ENCODE results near the gene TRIM66.
A peak's percentile ranks its signal among the peaks of the same experiment; 100 is the strongest.

The TRIM66 gene

DNA sequence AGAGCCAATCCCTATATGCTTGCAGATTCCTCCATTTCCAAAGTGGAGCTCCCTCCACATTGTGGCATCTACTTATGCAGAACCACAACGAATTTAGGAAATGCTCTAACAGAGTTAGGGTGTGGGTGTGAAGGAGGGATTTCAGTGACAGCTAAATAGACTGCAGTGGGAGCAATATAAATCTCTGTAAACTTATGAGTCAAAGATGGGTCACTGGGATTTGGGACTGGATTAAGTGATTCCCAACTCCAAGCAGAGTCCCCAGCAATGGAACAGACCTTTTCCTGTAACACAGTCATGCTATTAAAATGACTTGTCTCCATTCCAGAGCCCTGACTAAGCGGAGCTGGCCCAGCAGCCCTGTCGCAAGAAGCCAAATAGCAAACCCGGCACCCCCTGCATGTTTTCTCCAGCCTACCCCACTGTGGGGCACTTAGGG, 36.8 kb upstream of the TRIM66 start:
- Histone ChIP-seq H3K36me3 (ENCODE audit: insufficient read depth, low read length) (no peaks in the 10 kb centered on the region), H3K27ac (no peak overlapping the region), H3K4me3 (no peak overlapping the region), H3K9ac (ENCODE audit: insufficient read length) (peak overlapping the region; percentile 10), H3K9me3 (ENCODE audit: low read depth, low read length) (no peaks in the 10 kb centered on the region)
- TF ChIP-seq FOXP2 (optimal IDR thresholded peaks at IDR 0.05; ENCODE audit: control extremely low read depth, extremely low read length, insufficient read depth) = no peak
- no peak for TF ChIP-seq POLR2AphosphoS5 (IDR thresholded peaks at IDR 0.05; ENCODE audit: borderline replicate concordance, low read depth, low read length)
- no peak for TF ChIP-seq EZH2 (IDR thresholded peaks at IDR 0.05)
- DNase-seq (ENCODE audit: low read depth, low spot score) = no peak

DNA sequence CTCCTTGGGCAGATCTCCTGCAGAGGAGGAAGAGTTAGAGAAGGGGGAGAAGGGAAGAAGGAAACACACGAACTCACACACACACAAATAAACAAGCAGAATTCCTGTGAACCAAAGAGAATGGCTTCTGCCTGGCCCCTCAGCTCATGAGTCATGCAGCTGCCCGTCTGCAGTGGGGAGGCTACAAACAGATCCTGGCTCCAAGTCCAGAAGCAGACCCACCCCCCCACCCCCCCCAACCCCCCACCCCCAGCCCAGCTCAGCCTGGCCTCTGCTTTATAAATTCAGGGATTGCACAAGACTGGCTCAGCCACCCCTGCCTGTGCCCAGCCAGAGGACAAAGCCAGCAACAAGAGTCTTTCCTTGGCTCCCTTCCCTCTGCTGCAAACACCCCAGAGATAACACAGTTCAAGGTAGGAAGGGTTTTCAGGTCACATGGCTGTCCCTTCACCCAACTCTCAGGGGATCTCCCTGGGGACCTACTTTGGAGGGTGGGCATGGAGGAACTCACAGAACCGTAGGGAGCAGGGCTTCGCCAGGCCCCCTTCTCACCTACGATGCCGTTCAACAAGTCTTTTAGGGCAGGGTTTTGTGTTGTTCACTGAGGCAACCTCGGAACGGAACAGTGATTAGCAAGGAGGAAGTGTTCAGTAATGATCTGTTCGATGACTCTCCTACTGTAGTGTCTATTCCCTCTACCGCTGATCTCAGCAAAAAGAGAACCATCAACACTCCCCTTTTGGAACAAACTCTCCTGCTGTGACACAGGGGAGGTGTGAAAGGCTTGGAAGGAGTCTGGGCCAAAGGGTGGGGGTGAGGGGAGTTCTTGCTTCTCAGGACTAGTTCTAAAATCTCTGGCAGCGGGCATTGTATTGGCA, 35.6 kb upstream of the TRIM66 start:
- Histone ChIP-seq H3K9me3 (ENCODE audit: low read depth, low read length) (no peaks in the 10 kb centered on the region), H3K36me3 (ENCODE audit: insufficient read depth, low read length) (no peaks in the 10 kb centered on the region), H3K4me3 (peak overlapping the region; percentile 15; the same call in 1 of the 2 replicates), H3K27ac (peak overlapping the region; percentile 57), H3K9ac (ENCODE audit: insufficient read length) (peak overlapping the region; percentile 47)
- no peak for DNase-seq (ENCODE audit: low read depth, low spot score)
- TF ChIP-seq EZH2 (IDR thresholded peaks at IDR 0.05) (no peak), POLR2AphosphoS5 (IDR thresholded peaks at IDR 0.05; ENCODE audit: borderline replicate concordance, low read depth, low read length) (no peak), FOXP2 (optimal IDR thresholded peaks at IDR 0.05; ENCODE audit: control extremely low read depth, extremely low read length, insufficient read depth) (no peak)

DNA sequence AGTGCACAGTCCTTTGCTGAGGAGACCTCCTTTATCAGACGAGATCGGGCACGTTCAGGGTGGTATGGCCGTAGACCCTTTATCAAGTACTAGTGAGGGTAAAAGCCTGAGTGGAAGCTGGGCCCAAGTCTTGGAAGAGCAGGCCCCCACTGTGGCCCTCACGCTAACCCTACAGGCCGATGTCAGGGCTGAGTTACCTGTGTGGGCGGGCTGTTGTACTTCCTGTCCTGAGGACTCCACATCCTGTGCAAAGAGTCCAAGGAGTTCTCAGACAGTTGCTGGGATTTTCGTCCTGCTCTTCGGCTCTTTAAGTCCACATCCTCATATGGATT, 35.0 kb upstream of the TRIM66 start:
- TF ChIP-seq POLR2AphosphoS5 (IDR thresholded peaks at IDR 0.05; ENCODE audit: borderline replicate concordance, low read depth, low read length) = no peak
- no peak for TF ChIP-seq EZH2 (IDR thresholded peaks at IDR 0.05)
- no peak for TF ChIP-seq FOXP2 (optimal IDR thresholded peaks at IDR 0.05; ENCODE audit: control extremely low read depth, extremely low read length, insufficient read depth)
- H3K4me3 ChIP-seq = no peak overlapping the region
- DNase-seq (ENCODE audit: low read depth, low spot score) = no peak
- H3K9ac ChIP-seq (ENCODE audit: insufficient read length) = no peak overlapping the region
- no peak overlapping the region for H3K27ac ChIP-seq
- no peaks in the 10 kb centered on the region for H3K36me3 ChIP-seq (ENCODE audit: insufficient read depth, low read length)
- no peaks in the 10 kb centered on the region for H3K9me3 ChIP-seq (ENCODE audit: low read depth, low read length)

DNA sequence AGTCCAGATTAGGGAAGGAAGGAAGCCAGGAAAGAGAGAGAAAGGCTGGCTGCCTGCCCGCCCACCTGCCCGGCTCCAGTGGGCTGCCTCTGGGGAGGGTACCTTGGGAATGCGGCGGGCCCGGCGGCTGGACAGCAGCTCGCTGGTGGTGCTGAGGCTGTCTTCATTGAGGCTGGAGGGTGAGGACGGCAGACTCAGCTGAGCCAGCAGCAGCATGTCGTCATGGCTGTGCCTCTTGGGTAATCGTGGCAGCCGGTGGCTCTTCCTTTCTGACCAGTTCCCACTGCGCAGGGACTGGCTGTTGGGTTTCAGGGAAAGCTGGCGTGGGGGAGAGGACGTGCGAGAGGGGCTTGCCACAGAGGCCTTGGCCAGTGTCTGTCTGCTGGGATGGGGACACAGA, 33.0 kb upstream of the TRIM66 start:
- DNase-seq (ENCODE audit: low read depth, low spot score) = no peak
- no peak overlapping the region for H3K4me3 ChIP-seq
- H3K27ac ChIP-seq = no peak overlapping the region
- H3K9ac ChIP-seq (ENCODE audit: insufficient read length) = no peak overlapping the region
- TF ChIP-seq POLR2AphosphoS5 (IDR thresholded peaks at IDR 0.05; ENCODE audit: borderline replicate concordance, low read depth, low read length) (no peak), EZH2 (IDR thresholded peaks at IDR 0.05) (no peak), FOXP2 (optimal IDR thresholded peaks at IDR 0.05; ENCODE audit: control extremely low read depth, extremely low read length, insufficient read depth) (no peak)
- H3K9me3 ChIP-seq (ENCODE audit: low read depth, low read length) = no peaks in the 10 kb centered on the region
- no peaks in the 10 kb centered on the region for H3K36me3 ChIP-seq (ENCODE audit: insufficient read depth, low read length)

DNA sequence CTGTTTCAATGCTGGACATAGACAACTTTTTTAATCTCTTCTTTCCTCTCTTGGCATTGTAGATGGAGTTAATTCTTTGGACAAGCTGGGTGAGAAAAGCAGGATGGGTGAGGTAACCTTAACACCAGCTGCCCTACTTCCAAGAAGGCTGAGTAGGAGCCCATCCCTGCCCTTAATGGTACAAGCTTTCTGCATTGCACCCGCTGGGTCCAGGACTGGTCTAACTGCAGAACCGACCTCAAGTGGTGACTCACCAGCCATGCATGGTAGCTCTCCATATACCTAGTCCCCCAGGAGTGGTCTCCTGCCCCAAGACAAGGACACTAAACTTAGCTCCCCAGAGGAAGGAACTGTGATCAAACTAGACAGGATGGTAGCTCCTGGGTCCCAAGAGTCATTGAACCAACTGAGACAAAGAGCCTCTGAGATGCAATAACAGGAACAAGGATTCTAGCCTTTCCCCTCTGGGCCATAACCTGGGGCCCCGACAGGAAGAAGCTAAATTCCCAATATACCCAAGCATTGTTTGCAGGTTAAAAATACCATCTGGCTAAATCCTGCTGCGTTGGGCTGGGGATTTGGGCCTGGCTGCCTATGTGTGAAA, 32.3 kb upstream of the TRIM66 start:
- H3K27ac ChIP-seq = no peak overlapping the region
- H3K4me3 ChIP-seq = no peak overlapping the region
- no peaks in the 10 kb centered on the region for H3K9me3 ChIP-seq (ENCODE audit: low read depth, low read length)
- H3K36me3 ChIP-seq (ENCODE audit: insufficient read depth, low read length) = no peaks in the 10 kb centered on the region
- no peak for DNase-seq (ENCODE audit: low read depth, low spot score)
- no peak overlapping the region for H3K9ac ChIP-seq (ENCODE audit: insufficient read length)
- TF ChIP-seq FOXP2 (optimal IDR thresholded peaks at IDR 0.05; ENCODE audit: control extremely low read depth, extremely low read length, insufficient read depth) (no peak), EZH2 (IDR thresholded peaks at IDR 0.05) (no peak), POLR2AphosphoS5 (IDR thresholded peaks at IDR 0.05; ENCODE audit: borderline replicate concordance, low read depth, low read length) (no peak)

DNA sequence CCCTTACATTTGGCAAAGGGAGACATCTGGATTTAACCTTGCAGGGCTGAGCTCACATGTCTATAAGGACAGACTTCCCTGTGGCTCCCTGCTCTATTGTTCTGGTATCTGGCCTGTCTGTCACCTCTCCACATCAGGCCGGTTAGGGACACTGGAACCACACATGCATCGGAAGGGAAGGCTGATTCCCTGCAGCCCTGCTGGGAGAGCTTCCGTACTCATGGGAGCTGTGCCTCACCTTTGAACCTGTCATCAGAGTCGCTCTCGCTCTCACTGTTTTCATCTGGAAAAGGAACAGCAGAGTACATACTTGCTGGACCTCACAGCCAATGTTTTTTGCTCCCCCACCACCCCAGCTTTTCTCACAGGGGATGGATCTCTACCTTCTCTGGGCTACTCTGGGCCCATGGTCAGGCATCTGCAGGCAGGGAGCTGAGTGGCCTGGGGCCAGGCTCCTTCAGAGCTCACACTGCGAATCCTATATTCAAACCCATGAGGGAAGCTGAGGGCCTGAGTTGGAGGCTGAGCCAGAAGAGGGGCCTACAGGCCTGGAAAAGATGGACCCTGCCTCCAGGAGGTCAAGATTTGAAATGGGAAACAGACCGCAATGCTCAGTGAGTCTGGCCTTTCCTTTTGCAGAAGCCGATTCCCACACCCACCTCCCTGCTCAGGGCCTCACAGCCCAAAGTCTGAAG, 31.4 kb upstream of the TRIM66 start:
- no peaks in the 10 kb centered on the region for H3K9me3 ChIP-seq (ENCODE audit: low read depth, low read length)
- H3K36me3 ChIP-seq (ENCODE audit: insufficient read depth, low read length) = no peaks in the 10 kb centered on the region
- no peak overlapping the region for H3K27ac ChIP-seq
- TF ChIP-seq EZH2 (IDR thresholded peaks at IDR 0.05) (no peak), FOXP2 (optimal IDR thresholded peaks at IDR 0.05; ENCODE audit: control extremely low read depth, extremely low read length, insufficient read depth) (no peak), POLR2AphosphoS5 (IDR thresholded peaks at IDR 0.05; ENCODE audit: borderline replicate concordance, low read depth, low read length) (no peak)
- DNase-seq (ENCODE audit: low read depth, low spot score) = no peak
- no peak overlapping the region for H3K4me3 ChIP-seq
- H3K9ac ChIP-seq (ENCODE audit: insufficient read length) = no peak overlapping the region

DNA sequence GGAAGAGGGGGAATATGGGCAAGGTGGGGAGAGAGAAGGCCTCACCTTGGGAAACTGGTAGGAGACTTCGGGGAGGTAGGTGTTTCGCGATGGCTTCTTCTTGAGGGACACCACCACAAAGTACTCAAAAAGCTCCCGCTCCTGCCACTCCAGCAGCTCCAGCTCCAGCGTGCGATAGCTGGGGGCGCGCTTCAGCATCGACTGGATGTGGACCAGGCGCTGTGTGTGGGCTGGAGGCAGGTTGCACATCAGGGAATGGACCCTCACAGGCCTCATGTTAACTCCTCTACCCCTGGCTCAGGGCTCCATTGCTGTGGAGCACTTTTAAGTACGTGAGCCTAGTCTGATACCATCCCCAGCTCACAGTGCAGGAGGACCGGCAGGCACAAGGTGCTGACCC, 30.0 kb upstream of the TRIM66 start:
- Histone ChIP-seq H3K36me3 (ENCODE audit: insufficient read depth, low read length) (no peaks in the 10 kb centered on the region), H3K4me3 (no peak overlapping the region), H3K9me3 (ENCODE audit: low read depth, low read length) (no peaks in the 10 kb centered on the region), H3K27ac (no peak overlapping the region), H3K9ac (ENCODE audit: insufficient read length) (no peak overlapping the region)
- TF ChIP-seq POLR2AphosphoS5 (IDR thresholded peaks at IDR 0.05; ENCODE audit: borderline replicate concordance, low read depth, low read length) (no peak), FOXP2 (optimal IDR thresholded peaks at IDR 0.05; ENCODE audit: control extremely low read depth, extremely low read length, insufficient read depth) (no peak), EZH2 (IDR thresholded peaks at IDR 0.05) (no peak)
- DNase-seq (ENCODE audit: low read depth, low spot score) = no peak

DNA sequence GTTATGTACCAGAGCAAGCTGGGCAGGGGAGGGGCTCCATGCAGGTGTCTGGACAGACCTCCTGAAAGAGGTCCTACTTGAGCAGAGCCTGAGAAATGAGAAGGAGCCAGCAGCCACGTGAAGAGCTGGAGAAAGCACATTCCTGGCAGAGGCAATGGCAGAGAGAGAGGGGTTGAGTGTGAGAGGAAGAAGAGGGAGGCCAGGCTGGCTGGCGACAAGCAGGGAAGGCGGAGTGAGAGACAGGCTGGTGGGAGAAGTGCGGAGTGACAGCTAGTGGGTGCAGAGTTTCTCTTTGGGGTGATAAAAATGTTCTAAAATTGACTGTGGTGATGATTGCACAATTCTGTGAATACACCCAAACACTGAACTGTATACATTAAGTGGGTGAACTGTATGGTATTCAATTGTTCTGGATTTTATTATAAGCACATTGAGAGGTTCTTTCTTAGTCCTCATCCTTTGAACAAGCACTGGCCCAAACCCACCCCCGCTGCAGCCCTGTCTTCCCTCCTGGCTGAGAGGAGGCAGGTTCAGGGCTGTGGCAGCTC, 29.5 kb upstream of the TRIM66 start:
- DNase-seq (ENCODE audit: low read depth, low spot score) = no peak
- no peak for TF ChIP-seq EZH2 (IDR thresholded peaks at IDR 0.05)
- TF ChIP-seq FOXP2 (optimal IDR thresholded peaks at IDR 0.05; ENCODE audit: control extremely low read depth, extremely low read length, insufficient read depth) = no peak
- TF ChIP-seq POLR2AphosphoS5 (IDR thresholded peaks at IDR 0.05; ENCODE audit: borderline replicate concordance, low read depth, low read length) = no peak
- no peak overlapping the region for H3K4me3 ChIP-seq
- no peaks in the 10 kb centered on the region for H3K36me3 ChIP-seq (ENCODE audit: insufficient read depth, low read length)
- H3K27ac ChIP-seq = no peak overlapping the region
- no peak overlapping the region for H3K9ac ChIP-seq (ENCODE audit: insufficient read length)
- no peaks in the 10 kb centered on the region for H3K9me3 ChIP-seq (ENCODE audit: low read depth, low read length)
